ENCODE results near the gene PIEZO2.

DNA sequence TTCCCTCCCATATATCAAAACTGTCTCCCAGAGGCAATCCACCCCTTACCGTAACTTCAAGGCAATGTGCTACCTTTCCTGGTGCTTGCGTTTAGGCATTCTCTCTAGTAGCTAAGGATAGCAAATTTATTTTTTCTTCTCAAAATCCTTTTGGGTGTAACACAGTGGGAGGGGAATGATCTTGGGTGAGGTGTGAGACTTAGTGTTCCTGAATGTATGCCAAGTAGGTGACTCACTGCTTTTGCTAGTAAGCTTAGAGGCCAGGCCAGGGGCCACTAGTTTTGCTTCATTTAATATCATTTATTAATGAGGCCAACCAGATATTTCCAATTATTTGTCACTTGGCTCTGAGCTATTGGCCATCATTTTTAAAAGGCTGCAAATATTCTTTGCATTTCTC is 488.1 kb downstream of the PIEZO2 start:
- TF ChIP-seq, protein P1, sequence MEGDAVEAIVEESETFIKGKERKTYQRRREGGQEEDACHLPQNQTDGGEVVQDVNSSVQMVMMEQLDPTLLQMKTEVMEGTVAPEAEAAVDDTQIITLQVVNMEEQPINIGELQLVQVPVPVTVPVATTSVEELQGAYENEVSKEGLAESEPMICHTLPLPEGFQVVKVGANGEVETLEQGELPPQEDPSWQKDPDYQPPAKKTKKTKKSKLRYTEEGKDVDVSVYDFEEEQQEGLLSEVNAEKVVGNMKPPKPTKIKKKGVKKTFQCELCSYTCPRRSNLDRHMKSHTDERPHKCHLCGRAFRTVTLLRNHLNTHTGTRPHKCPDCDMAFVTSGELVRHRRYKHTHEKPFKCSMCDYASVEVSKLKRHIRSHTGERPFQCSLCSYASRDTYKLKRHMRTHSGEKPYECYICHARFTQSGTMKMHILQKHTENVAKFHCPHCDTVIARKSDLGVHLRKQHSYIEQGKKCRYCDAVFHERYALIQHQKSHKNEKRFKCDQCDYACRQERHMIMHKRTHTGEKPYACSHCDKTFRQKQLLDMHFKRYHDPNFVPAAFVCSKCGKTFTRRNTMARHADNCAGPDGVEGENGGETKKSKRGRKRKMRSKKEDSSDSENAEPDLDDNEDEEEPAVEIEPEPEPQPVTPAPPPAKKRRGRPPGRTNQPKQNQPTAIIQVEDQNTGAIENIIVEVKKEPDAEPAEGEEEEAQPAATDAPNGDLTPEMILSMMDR (IDR thresholded peaks at IDR 0.05): no peak
- TF ChIP-seq EZH2 (IDR thresholded peaks at IDR 0.05): no peak
- TF ChIP-seq EZH2phosphoT487 (IDR thresholded peaks at IDR 0.05): no peak
